MM.1S (cell line): ENCODE results near the gene ARHGEF38.

Source experiments
- EZH2phosphoT487 ChIP-seq: fragments of 300-600 bp; sonication (generic); IDR thresholded peaks from 2 replicates; pipeline ENCODE4 v1.6.1; 2018; ENCODE audit warnings: antibody characterized with exemption, low read length
- TF ChIP-seq, protein P1 (sequence below): fragments of 300-600 bp; sonication (generic); IDR thresholded peaks from 2 replicates; pipeline ENCODE4 v1.5.1; 2016; ENCODE audit warnings: antibody characterized with exemption, low read length, mixed read lengths

DNA sequence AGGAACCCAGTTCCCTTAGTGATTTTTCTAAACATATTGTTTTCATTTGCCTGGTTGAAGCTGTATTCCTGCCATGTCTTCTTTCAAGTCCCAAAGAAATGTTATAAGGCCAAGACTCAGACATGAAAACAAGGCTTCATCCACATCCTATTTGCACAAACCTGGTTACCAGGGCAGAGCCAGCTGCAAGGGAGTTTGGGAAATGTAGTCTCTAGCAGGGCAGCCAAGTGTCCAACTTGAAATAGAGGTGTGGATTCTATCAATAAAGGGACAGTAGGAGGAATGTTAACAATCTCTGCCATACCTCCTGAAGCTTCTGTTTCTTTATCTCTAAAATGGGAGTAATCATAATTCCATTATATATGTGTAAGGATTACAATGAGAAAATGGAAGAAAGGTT, 99.5 kb downstream of the ARHGEF38 start:
- TF ChIP-seq, protein P1, sequence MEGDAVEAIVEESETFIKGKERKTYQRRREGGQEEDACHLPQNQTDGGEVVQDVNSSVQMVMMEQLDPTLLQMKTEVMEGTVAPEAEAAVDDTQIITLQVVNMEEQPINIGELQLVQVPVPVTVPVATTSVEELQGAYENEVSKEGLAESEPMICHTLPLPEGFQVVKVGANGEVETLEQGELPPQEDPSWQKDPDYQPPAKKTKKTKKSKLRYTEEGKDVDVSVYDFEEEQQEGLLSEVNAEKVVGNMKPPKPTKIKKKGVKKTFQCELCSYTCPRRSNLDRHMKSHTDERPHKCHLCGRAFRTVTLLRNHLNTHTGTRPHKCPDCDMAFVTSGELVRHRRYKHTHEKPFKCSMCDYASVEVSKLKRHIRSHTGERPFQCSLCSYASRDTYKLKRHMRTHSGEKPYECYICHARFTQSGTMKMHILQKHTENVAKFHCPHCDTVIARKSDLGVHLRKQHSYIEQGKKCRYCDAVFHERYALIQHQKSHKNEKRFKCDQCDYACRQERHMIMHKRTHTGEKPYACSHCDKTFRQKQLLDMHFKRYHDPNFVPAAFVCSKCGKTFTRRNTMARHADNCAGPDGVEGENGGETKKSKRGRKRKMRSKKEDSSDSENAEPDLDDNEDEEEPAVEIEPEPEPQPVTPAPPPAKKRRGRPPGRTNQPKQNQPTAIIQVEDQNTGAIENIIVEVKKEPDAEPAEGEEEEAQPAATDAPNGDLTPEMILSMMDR = no peak
- TF ChIP-seq EZH2phosphoT487 = no peak
